ENCODE measurements around the gene SH3RF2.

SH3RF2 gene

GRCh38 chr5:145919413-145919812 lies 17.0 kb upstream of the SH3RF2 start:
- no peak overlapping the region for H3K27ac ChIP-seq (ENCODE audit: low read depth, low read length, poor library complexity, severe bottlenecking)
- no peak overlapping the region for H3K4me3 ChIP-seq (ENCODE audit: low read depth, low read length, poor library complexity, severe bottlenecking)
- no peaks in the 10 kb centered on the region for H3K79me2 ChIP-seq (ENCODE audit: insufficient read depth, low read length)
- H3K4me1 ChIP-seq (ENCODE audit: insufficient read depth, low read length, severe bottlenecking), result no peaks in the 10 kb centered on the region
- H3F3A ChIP-seq (ENCODE audit: insufficient read depth, low read length), result no peaks in the 10 kb centered on the region
- no peaks in the 10 kb centered on the region for H4K20me1 ChIP-seq (ENCODE audit: insufficient read depth, low read length)
- no peak for TF ChIP-seq CTCF (IDR thresholded peaks at IDR 0.05; ENCODE audit: low read length)
- no peak for TF ChIP-seq EZH2 (IDR thresholded peaks at IDR 0.05; ENCODE audit: borderline replicate concordance, low read length)
- no peak overlapping the region for H2AFZ ChIP-seq (ENCODE audit: low read length)
- no peaks in the 10 kb centered on the region for H3K9me2 ChIP-seq (ENCODE audit: low read depth, low read length)
- no peak overlapping the region for H3K9ac ChIP-seq (ENCODE audit: low read length)
- no peaks in the 10 kb centered on the region for H3K9me3 ChIP-seq (ENCODE audit: low read length)
- H3K36me3 ChIP-seq (ENCODE audit: insufficient read depth, low read length), result no peaks in the 10 kb centered on the region
- no peaks in the 10 kb centered on the region for H3K27me3 ChIP-seq (ENCODE audit: insufficient read depth, low read length)
- no peak overlapping the region for H3K4me2 ChIP-seq (ENCODE audit: low read length)

GRCh38 chr5:145920542-145921210 lies 15.7 kb upstream of the SH3RF2 start:
- H3F3A ChIP-seq (ENCODE audit: insufficient read depth, low read length), result no peaks in the 10 kb centered on the region
- no peak overlapping the region for H2AFZ ChIP-seq (ENCODE audit: low read length)
- H3K79me2 ChIP-seq (ENCODE audit: insufficient read depth, low read length), result no peaks in the 10 kb centered on the region
- no peaks in the 10 kb centered on the region for H3K9me2 ChIP-seq (ENCODE audit: low read depth, low read length)
- no peaks in the 10 kb centered on the region for H3K4me1 ChIP-seq (ENCODE audit: insufficient read depth, low read length, severe bottlenecking)
- H3K4me3 ChIP-seq (ENCODE audit: low read depth, low read length, poor library complexity, severe bottlenecking), result no peak overlapping the region
- no peaks in the 10 kb centered on the region for H4K20me1 ChIP-seq (ENCODE audit: insufficient read depth, low read length)
- H3K36me3 ChIP-seq (ENCODE audit: insufficient read depth, low read length), result no peaks in the 10 kb centered on the region
- H3K4me2 ChIP-seq (ENCODE audit: low read length), result no peak overlapping the region
- no peak overlapping the region for H3K9ac ChIP-seq (ENCODE audit: low read length)
- H3K27ac ChIP-seq (ENCODE audit: low read depth, low read length, poor library complexity, severe bottlenecking), result no peak overlapping the region
- no peak for TF ChIP-seq EZH2 (IDR thresholded peaks at IDR 0.05; ENCODE audit: borderline replicate concordance, low read length)
- no peak for TF ChIP-seq CTCF (IDR thresholded peaks at IDR 0.05; ENCODE audit: low read length)
- no peaks in the 10 kb centered on the region for H3K9me3 ChIP-seq (ENCODE audit: low read length)
- no peaks in the 10 kb centered on the region for H3K27me3 ChIP-seq (ENCODE audit: insufficient read depth, low read length)

GRCh38 chr5:145921211-145921610 lies 15.2 kb upstream of the SH3RF2 start:
- no peaks in the 10 kb centered on the region for H4K20me1 ChIP-seq (ENCODE audit: insufficient read depth, low read length)
- no peak for TF ChIP-seq CTCF (IDR thresholded peaks at IDR 0.05; ENCODE audit: low read length)
- no peak for TF ChIP-seq EZH2 (IDR thresholded peaks at IDR 0.05; ENCODE audit: borderline replicate concordance, low read length)
- H3K9me3 ChIP-seq (ENCODE audit: low read length), result no peaks in the 10 kb centered on the region
- no peaks in the 10 kb centered on the region for H3K4me1 ChIP-seq (ENCODE audit: insufficient read depth, low read length, severe bottlenecking)
- no peaks in the 10 kb centered on the region for H3K27me3 ChIP-seq (ENCODE audit: insufficient read depth, low read length)
- H3K27ac ChIP-seq (ENCODE audit: low read depth, low read length, poor library complexity, severe bottlenecking), result no peak overlapping the region
- H3K79me2 ChIP-seq (ENCODE audit: insufficient read depth, low read length), result no peaks in the 10 kb centered on the region
- no peaks in the 10 kb centered on the region for H3F3A ChIP-seq (ENCODE audit: insufficient read depth, low read length)
- no peaks in the 10 kb centered on the region for H3K36me3 ChIP-seq (ENCODE audit: insufficient read depth, low read length)
- H3K4me2 ChIP-seq (ENCODE audit: low read length), result no peak overlapping the region
- H3K9ac ChIP-seq (ENCODE audit: low read length), result no peak overlapping the region
- no peak overlapping the region for H3K4me3 ChIP-seq (ENCODE audit: low read depth, low read length, poor library complexity, severe bottlenecking)
- H3K9me2 ChIP-seq (ENCODE audit: low read depth, low read length), result no peaks in the 10 kb centered on the region
- H2AFZ ChIP-seq (ENCODE audit: low read length), result no peak overlapping the region

All from OCI-LY1 (cell line).